ENCODE measurements around the gene STMND1.

DNA sequence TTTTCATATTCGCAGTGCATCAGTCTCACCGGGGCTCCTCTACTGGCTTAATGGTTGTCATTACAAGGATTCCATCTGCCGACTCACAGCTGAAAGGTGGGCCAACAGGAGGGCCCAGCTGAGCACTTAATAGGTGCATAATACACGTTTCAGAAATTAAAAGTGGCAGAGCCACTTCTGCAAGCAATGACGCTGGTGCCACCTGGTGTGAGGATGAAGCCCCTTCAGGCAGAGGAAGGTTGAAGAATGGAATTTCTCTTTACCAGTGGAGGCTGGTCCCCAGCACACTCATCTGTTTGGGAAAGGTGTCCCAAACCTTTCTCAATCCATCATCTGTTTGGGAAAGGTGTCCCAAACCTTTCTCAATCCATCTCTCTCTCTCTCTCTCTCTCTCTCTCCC, 8.2 kb upstream of the STMND1 start:
- TF ChIP-seq CREM (IDR thresholded peaks at IDR 0.05; ENCODE audit: low read depth) (no peak), TCF7 (IDR thresholded peaks at IDR 0.05; ENCODE audit: borderline replicate concordance) (no peak), CEBPB (IDR thresholded peaks at IDR 0.05; ENCODE audit: borderline replicate concordance in 1 of 2, low read depth in 2 of 2, low read length in 2 of 2) (no peak), EZH2 (IDR thresholded peaks at IDR 0.05; ENCODE audit: borderline replicate concordance, control insufficient read depth, low read depth, low read length) (no peak), MYC (IDR thresholded peaks at IDR 0.05; ENCODE audit: insufficient read depth, insufficient read length, insufficient replicate concordance, low read length, severe bottlenecking) (no peak), RB1 (IDR thresholded peaks at IDR 0.05; ENCODE audit: borderline replicate concordance) (no peak), ZNF384 (IDR thresholded peaks at IDR 0.05; ENCODE audit: borderline replicate concordance, low read depth, low read length) (no peak), SREBF1 (IDR thresholded peaks at IDR 0.05; ENCODE audit: low read length) (no peak), POLR2AphosphoS5 (IDR thresholded peaks at IDR 0.05; ENCODE audit: low read length) (no peak), BCL11A (IDR thresholded peaks at IDR 0.05; ENCODE audit: low read depth, low read length) (no peak), RCOR1 (conservative IDR thresholded peaks at IDR 0.05; ENCODE audit: low read depth, low read length) (no peak)
- TF ChIP-seq, protein P1, sequence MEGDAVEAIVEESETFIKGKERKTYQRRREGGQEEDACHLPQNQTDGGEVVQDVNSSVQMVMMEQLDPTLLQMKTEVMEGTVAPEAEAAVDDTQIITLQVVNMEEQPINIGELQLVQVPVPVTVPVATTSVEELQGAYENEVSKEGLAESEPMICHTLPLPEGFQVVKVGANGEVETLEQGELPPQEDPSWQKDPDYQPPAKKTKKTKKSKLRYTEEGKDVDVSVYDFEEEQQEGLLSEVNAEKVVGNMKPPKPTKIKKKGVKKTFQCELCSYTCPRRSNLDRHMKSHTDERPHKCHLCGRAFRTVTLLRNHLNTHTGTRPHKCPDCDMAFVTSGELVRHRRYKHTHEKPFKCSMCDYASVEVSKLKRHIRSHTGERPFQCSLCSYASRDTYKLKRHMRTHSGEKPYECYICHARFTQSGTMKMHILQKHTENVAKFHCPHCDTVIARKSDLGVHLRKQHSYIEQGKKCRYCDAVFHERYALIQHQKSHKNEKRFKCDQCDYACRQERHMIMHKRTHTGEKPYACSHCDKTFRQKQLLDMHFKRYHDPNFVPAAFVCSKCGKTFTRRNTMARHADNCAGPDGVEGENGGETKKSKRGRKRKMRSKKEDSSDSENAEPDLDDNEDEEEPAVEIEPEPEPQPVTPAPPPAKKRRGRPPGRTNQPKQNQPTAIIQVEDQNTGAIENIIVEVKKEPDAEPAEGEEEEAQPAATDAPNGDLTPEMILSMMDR (IDR thresholded peaks at IDR 0.05 in 2 of 3, conservative IDR thresholded peaks at IDR 0.05 in 1 of 3; ENCODE audit: control insufficient read depth in 2 of 3, extremely low read depth in 1 of 3, insufficient read depth in 1 of 3, low read depth in 3 of 3, low read length in 3 of 3), result peak in 2 of 3 experiments; percentile 29 to 34; a peak in 2 of 6 replicates
- TF ChIP-seq, protein P2, sequence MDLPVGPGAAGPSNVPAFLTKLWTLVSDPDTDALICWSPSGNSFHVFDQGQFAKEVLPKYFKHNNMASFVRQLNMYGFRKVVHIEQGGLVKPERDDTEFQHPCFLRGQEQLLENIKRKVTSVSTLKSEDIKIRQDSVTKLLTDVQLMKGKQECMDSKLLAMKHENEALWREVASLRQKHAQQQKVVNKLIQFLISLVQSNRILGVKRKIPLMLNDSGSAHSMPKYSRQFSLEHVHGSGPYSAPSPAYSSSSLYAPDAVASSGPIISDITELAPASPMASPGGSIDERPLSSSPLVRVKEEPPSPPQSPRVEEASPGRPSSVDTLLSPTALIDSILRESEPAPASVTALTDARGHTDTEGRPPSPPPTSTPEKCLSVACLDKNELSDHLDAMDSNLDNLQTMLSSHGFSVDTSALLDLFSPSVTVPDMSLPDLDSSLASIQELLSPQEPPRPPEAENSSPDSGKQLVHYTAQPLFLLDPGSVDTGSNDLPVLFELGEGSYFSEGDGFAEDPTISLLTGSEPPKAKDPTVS (IDR thresholded peaks at IDR 0.05; ENCODE audit: low read depth, low read length), result no peak
- TF ChIP-seq, protein P3, sequence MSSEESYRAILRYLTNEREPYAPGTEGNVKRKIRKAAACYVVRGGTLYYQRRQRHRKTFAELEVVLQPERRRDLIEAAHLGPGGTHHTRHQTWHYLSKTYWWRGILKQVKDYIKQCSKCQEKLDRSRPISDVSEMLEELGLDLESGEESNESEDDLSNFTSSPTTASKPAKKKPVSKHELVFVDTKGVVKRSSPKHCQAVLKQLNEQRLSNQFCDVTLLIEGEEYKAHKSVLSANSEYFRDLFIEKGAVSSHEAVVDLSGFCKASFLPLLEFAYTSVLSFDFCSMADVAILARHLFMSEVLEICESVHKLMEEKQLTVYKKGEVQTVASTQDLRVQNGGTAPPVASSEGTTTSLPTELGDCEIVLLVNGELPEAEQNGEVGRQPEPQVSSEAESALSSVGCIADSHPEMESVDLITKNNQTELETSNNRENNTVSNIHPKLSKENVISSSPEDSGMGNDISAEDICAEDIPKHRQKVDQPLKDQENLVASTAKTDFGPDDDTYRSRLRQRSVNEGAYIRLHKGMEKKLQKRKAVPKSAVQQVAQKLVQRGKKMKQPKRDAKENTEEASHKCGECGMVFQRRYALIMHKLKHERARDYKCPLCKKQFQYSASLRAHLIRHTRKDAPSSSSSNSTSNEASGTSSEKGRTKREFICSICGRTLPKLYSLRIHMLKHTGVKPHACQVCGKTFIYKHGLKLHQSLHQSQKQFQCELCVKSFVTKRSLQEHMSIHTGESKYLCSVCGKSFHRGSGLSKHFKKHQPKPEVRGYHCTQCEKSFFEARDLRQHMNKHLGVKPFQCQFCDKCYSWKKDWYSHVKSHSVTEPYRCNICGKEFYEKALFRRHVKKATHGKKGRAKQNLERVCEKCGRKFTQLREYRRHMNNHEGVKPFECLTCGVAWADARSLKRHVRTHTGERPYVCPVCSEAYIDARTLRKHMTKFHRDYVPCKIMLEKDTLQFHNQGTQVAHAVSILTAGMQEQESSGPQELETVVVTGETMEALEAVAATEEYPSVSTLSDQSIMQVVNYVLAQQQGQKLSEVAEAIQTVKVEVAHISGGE (CRISPR knock-in tag; IDR thresholded peaks at IDR 0.05), result no peak

All from GM12878 (cell line).